ENCODE data around the gene UBN1. TPM values are rescaled to one million over a fixed set of nuclear protein-coding genes. Genes with fewer than 3 reads are reported as not detected.
A peak's percentile ranks its signal among the peaks of the same experiment; 100 is the strongest.

The UBN1 gene
- total RNA-seq, 1 donor from 2014 or later, result 36.6 TPM

- no peak overlapping the region for H3K27ac ChIP-seq
- no peaks in the 10 kb centered on the region for H3K27me3 ChIP-seq
- ATAC-seq (no peak), DNase-seq (no peak)
- H3K9me3 ChIP-seq, result no peaks in the 10 kb centered on the region
- peaks cover 11% of the 10 kb centered on the region for H3K4me1 ChIP-seq
- intact Hi-C loops (cut with DNase I), result no loop called here
- no peak overlapping the region for H3K4me3 ChIP-seq
- peaks cover 95% of the 10 kb centered on the region for H3K36me3 ChIP-seq
- no peak for TF ChIP-seq CTCF (IDR thresholded peaks at IDR 0.05)
Measured at GRCh38 chr16:4859190-4859899, 12.1 kb downstream of the UBN1 start.

- Histone ChIP-seq H3K4me3 (no peak overlapping the region), H3K4me1 (peaks cover 13% of the 10 kb centered on the region), H3K36me3 (peaks cover 94% of the 10 kb centered on the region), H3K27ac (no peak overlapping the region), H3K9me3 (no peaks in the 10 kb centered on the region), H3K27me3 (no peaks in the 10 kb centered on the region)
- intact Hi-C loops (cut with DNase I), result no loop called here
- no peak for TF ChIP-seq CTCF (IDR thresholded peaks at IDR 0.05)
- DNase-seq (no peak), ATAC-seq (no peak)
Measured at GRCh38 chr16:4859900-4860255, 12.6 kb downstream of the UBN1 start.

- H3K27me3 ChIP-seq, result no peaks in the 10 kb centered on the region
- H3K9me3 ChIP-seq, result no peaks in the 10 kb centered on the region
- no peak for DNase-seq
- no peak for TF ChIP-seq CTCF (IDR thresholded peaks at IDR 0.05)
- intact Hi-C loops (cut with DNase I), result no loop called here
- ATAC-seq, result no peak
- H3K4me3 ChIP-seq, result no peak overlapping the region
- H3K4me1 ChIP-seq, result peaks cover 13% of the 10 kb centered on the region
- peaks cover 84% of the 10 kb centered on the region for H3K36me3 ChIP-seq
- H3K27ac ChIP-seq, result no peak overlapping the region
Measured at GRCh38 chr16:4860727-4861342, 13.6 kb downstream of the UBN1 start.

- ATAC-seq (peak; percentile 78), DNase-seq (no peak)
- Histone ChIP-seq H3K9me3 (no peaks in the 10 kb centered on the region), H3K36me3 (peaks cover 66% of the 10 kb centered on the region), H3K4me3 (no peak overlapping the region), H3K4me1 (peaks cover 13% of the 10 kb centered on the region), H3K27ac (peak overlapping the region; percentile 38), H3K27me3 (no peaks in the 10 kb centered on the region)
- intact Hi-C loops (cut with DNase I), result no loop called here
- no peak for TF ChIP-seq CTCF (IDR thresholded peaks at IDR 0.05)
Measured at GRCh38 chr16:4862639-4863038, 15.4 kb downstream of the UBN1 start.

- Histone ChIP-seq H3K4me3 (no peak overlapping the region), H3K27ac (no peak overlapping the region), H3K27me3 (no peaks in the 10 kb centered on the region), H3K36me3 (peaks cover 61% of the 10 kb centered on the region), H3K4me1 (peaks cover 18% of the 10 kb centered on the region), H3K9me3 (no peaks in the 10 kb centered on the region)
- ATAC-seq, result no peak
- DNase-seq, result no peak
- intact Hi-C loops (cut with DNase I), result no loop called here
- TF ChIP-seq CTCF (IDR thresholded peaks at IDR 0.05), result no peak
Measured at GRCh38 chr16:4864728-4865127, 17.4 kb downstream of the UBN1 start.
